Measurements from ENCODE around the gene MMP27.

DNA sequence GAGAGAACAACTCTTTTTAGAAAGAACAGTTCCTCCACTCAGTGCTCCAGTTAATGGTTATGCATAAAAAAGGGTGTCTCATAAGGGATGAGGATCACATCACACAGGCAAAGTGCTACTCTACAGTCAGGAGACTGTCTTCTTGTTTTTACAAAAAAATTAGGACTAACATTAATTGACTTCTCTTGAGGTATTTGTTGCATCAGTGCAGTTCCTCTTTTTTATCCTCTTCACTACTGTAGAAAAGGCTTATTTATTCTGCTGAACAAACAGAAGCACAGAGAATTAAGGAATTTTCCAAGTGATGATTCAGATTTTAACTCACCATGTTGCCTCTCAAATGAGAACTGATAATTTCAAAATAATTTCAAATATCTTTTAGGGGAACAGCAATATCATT lies 17.3 kb upstream of the MMP27 start:
- TF ChIP-seq, protein P1, sequence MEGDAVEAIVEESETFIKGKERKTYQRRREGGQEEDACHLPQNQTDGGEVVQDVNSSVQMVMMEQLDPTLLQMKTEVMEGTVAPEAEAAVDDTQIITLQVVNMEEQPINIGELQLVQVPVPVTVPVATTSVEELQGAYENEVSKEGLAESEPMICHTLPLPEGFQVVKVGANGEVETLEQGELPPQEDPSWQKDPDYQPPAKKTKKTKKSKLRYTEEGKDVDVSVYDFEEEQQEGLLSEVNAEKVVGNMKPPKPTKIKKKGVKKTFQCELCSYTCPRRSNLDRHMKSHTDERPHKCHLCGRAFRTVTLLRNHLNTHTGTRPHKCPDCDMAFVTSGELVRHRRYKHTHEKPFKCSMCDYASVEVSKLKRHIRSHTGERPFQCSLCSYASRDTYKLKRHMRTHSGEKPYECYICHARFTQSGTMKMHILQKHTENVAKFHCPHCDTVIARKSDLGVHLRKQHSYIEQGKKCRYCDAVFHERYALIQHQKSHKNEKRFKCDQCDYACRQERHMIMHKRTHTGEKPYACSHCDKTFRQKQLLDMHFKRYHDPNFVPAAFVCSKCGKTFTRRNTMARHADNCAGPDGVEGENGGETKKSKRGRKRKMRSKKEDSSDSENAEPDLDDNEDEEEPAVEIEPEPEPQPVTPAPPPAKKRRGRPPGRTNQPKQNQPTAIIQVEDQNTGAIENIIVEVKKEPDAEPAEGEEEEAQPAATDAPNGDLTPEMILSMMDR (IDR thresholded peaks at IDR 0.05; ENCODE audit: poor library complexity), result no peak
- TF ChIP-seq EZH2 (IDR thresholded peaks at IDR 0.05; ENCODE audit: borderline replicate concordance), result no peak
- no peak for TF ChIP-seq EZH2phosphoT487 (IDR thresholded peaks at IDR 0.05; ENCODE audit: low read depth, severe bottlenecking, unreplicated experiment)
